NCI-H1417 (cell line): ENCODE results near the gene CPO.

Experiments used
- DNase-seq, 3 experiments: peaks; one replicate each; lab custom pipeline; 2025; lab: John Stamatoyannopoulos, UW

Gene CPO

DNA sequence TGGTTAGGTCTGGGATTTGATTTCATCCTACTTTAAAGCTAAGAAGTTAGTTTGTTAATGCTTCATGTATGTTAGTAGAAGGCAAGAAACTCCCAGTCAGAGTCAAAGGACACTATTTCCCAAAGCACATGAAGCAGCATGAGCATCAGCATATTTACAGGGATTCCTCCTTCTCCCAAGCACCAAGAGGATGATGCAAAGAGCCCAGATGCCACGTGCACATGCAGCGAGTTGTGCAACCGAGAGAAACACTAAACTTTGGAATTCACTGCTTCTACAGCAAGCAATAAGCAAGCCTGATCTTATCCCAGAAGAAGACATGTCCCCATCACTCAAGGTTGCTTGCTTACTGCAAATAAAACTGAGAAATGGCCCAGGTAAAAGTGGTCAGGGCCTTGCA is 32.5 kb downstream of the CPO start:
- DNase-seq, result no peak

DNA sequence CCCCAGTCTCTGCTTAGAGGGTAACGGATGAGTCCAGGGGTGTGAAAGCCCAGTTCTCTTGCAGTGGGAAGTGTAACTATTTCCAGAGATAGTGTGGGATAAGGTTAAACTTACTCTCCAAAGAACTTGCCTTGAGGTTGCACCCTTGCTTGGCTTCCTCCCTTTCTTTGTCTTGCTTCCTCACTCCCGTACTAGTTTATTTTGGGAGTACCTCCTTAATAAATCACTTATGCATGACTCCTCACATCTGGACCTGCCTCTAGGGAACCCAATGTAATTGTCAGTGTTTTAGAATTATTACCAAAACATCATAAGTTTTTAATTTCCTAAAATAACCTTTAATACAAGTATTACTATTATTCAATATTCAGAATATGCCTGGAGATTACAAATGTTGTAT is 35.2 kb downstream of the CPO start:
- DNase-seq, result no peak

DNA sequence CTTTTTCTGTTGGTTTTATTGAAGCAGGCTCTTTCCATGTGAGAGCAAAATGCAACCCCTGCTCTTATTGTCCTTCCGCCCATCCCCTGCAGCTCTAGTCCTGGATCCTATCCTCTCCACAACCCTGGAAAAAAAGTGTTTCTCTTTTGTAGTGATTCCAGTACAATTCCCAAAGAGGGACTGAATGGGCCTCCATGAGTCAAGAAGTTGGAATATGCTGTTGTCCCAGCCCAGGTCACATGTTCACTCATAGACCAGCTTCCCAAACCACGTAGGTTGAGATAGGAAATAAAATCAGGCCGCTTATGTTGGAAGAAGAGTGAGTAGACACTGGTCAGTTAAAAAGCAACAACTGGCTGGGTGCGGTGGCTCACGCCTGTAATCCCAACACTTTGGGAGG is 39.4 kb downstream of the CPO start:
- DNase-seq, result no peak

DNA sequence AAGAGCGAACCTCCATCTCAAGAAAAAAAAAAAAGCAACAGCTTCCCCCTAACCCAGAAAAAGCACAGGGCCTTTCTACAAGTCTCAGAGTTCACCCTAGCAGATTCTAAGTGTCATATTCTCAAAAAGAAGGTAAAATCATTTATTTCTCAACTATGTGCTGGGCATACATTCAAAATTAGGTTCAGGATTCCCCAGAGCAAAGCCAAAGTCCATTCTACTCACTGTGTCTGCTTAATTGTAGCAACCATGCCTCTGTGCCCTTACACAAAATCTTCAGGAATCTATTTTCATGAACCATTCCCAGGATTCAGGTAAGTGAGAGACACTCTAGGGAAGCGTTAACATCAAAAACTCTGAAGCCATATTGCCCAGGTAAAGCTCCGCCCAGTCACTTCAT is 40.0 kb downstream of the CPO start:
- no peak for DNase-seq

GRCh38 chr2:206979922-206980321 is 40.6 kb downstream of the CPO start:
- DNase-seq, result no peak

GRCh38 chr2:206980413-206980812 is 41.1 kb downstream of the CPO start:
- no peak for DNase-seq

DNA sequence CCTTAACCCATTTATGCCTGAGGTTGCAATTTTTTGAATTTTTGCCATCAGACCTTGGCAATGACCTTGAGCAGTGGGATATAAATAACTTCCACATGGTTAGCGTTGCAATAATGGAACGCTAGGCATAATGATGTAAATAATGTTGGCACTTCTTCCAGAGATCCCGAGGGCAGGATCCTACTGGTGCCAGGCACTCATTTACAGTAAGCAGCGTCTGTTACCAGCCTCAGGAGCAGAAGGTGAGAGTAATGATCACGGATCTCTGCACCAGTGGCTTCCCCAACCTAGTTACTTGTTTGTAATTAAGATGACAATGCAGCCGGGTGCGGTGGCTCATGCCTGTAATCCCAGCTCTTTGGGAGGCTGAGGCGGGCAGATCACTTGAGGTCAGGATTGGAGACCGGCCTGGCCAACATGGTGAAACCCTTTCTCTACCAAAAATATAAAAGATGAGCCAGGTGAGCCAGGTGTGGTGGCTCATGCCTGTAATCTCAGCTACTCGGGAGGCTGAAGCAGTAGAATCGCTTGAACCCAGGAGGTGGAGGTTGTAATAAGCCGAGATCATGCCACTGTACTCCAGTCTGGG is 41.9 kb downstream of the CPO start:
- no peak for DNase-seq

- DNase-seq, result peak; percentile 42 to 90 (median 64)
These were observed 42.5 kb downstream of the CPO start for GRCh38 chr2:206981739-206982340.

- DNase-seq, result peak in 1 of 3 experiments; percentile 20
These were observed 43.1 kb downstream of the CPO start for GRCh38 chr2:206982360-206982955.

DNA sequence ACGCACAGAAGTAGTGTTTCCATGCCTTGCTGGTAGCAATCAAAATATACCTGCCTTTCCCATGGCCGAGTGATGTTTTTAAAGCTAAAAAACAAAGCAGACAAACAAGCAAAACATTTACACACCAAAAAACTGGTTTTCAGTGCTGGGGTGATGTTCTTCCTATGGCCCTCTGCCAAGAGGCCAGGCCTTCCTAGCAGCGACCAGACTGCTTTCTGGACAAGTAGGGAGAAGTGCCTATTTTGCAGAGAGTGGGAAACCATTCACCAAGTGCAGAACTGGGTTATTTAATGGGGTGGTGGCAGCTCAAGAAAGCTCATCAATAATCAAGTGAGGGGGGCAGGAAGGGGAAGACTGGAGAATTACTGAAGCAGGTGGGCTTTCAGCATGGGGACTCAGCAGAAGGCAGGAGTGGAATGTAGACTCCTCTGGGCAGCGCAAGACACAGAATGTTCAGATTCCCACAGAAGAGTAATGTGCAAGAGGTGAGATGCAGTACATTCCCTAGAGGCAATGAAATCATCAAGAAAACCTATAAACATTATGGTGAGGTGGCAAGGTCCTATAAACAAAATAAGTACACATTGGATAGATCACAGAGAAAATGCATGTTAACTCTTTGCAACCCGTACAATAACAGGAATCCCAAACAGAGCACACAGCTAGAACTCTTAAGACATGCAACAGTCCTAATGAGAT is 44.0 kb downstream of the CPO start:
- peak in 1 of 3 experiments; percentile 25 for DNase-seq

- no peak for DNase-seq
These were observed 44.9 kb downstream of the CPO start for GRCh38 chr2:206984206-206984605.

- DNase-seq, result no peak
These were observed 47.6 kb downstream of the CPO start for GRCh38 chr2:206986943-206987342.

DNA sequence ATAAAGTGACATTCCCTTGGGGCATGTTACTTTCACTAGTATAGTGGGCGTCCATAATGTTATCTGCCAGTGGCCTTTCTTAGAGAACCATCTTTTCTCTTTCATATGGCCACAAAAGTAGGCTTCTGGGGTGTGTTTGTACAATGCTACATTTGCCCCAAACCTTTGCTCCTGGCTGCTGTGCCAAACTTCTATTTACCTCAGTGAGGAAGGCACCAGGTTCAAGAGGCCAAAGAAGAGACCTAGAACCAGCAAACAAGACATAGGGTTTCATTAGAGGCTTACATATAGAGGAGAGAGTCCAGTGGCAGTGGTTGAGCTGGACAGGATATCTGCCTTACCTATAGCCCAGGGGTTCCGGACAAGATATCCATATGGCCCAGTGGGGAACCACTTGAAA is 48.5 kb downstream of the CPO start:
- DNase-seq, result no peak

- no peak for DNase-seq
These were observed 49.6 kb downstream of the CPO start for GRCh38 chr2:206988884-206989283.

- DNase-seq, result peak in 1 of 3 experiments; percentile 1
These were observed 50.0 kb downstream of the CPO start for GRCh38 chr2:206989311-206989710.

GRCh38 chr2:206990360-206990759 is 51.0 kb downstream of the CPO start:
- no peak for DNase-seq

DNA sequence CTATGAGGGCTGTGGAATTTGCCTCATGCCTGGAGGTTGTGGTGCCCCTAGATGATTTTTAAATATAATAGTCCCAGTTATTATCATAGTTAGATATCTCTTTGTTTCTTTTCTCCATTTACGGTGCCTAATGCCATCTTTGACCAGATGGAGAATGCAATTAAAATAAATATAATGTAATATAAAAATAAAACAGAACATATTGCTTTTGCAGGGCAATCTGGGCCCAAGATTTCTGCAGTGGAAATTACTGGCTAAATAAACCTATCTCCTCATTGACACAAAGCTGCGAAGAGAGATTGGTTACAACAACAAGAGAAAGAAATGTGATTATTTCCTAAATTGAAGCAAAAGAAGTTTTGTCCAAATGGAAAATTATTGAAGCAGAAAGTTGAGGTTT is 51.8 kb downstream of the CPO start:
- no peak for DNase-seq

GRCh38 chr2:206993396-206993911 is 54.1 kb downstream of the CPO start:
- no peak for DNase-seq

DNA sequence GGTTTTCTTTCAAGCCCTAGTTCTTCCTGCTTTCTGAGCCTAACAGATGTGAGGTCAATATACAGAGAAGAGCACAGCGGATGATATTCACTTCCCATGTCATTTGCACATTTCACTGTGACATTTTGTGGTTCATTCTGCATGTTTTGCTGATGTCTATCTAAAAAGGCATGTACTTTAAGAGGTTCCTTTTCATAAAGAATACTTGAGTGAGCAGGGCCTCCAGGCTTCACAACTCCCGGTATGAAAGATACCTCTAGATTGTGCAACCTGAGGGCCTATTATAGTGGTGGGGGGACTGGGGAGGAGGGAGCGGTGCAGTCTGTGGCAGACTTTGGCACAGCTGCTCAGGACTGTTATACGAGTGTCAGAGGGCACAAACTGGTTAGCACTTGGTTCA is 54.6 kb downstream of the CPO start:
- peak in 1 of 3 experiments; percentile 9 for DNase-seq

GRCh38 chr2:206996556-206997065 is 57.3 kb downstream of the CPO start:
- no peak for DNase-seq

- DNase-seq, result no peak
These were observed 69.0 kb downstream of the CPO start for GRCh38 chr2:207008105-207008990.

DNA sequence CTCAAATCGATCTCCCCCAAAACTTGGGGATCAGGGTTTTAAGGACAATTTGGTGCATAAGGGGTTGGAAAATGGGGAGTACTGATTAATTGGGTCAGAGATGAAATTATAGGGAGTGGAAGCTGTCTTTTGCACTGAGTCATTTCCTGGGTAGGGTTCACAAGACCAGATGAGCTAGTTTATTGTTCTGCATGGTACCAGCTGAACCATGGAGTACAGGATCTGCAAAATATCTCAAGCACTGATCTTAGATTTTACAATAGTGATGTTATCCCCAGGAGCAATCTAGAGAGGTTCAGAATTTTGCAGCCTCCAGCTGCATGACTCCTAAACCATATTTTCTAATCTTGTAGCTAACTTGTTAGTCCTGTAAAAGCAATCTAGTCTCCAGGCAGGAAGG is 73.1 kb downstream of the CPO start:
- no peak for DNase-seq
